T-helper 2 cell (primary cell): Measurements from ENCODE around the gene HJV.

Experiments
- DNase-seq, 5 experiments: peaks; one replicate each; pipeline versions ENCODE4 v3.0.0 to v3.0.0-alpha.2; 2012 to 2022

The HJV gene

DNA sequence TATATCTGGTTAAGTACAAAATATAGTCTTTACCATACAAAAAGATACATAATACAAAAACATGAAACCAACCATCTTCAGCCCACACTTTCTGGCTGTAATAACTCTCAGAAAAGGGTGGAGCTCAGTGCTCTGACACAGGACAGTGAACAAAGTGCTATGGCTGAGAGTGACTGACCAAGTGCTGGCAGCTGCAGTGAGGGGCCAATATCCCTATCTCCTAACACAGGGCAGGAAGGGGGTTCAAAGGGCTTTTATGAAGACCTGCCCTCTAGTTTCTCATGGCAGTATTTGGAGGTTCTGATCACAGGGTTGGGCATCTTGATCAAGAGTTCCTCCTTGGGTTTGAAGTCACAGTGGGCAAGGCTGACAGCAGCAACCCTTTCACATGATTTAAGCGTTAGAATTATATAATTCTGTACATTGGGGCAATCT, 29.0 kb downstream of the HJV start:
- peak in 1 of 5 experiments; percentile 28 for DNase-seq

DNA sequence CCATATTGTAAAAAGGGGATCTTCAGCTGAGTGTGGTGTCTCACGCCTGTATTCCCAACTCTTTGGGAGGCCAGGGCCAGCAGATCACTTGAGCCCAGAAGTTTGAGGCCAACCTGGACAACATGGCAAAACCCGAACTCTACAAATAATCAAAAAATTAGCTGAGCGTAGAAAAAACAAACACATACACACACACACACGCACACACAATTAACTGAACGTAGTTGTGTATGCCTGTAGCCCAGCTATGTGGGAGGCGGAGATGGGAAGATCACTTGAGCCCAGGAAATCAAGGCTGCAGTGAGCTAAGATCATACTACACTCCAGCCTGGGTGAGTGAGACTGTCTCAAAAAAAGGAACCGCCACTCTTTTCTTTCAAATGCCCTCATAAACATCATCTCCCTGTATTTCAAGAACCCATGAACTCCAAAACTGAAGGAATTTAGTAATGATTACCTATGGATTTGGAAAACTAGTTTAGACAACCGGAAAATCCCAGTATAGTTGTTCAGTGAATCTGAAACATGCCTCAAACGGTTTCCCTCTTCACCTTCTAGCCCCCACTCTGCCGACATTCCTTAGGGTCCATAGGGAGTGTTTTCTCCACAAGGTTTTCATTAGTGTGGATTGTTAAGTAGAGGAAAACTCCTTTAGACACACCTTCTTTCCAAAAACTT, 29.7 kb downstream of the HJV start:
- DNase-seq = peak in 1 of 5 experiments; percentile 58

DNA sequence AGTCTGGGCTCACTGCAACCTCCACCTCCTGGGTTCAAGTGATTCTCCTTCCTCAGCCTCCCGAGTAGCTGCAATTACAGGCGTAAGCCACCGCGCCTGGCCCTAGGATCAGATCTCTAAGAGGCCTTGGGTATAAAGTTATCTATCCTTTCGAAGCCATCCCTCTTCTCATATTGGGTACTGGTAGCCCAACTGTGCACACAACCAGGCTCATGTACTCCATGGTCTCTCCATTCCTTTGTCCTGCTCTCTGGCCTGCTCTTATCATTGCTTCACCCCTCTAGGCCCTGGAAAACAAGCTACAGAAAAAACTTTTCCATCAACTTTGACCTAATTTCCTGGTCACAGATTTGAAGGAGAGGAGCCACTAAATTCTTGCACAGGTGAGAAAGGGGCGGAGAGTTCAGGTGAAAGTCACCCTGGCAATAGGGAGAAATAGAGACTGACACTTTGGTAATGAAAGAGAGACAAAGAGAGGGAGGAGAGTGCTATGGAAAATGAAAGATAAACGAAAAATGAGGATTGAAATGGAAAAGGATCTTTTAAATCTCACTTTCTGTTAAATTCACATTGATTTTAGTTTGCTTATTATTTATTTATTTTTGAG, 31.2 kb downstream of the HJV start:
- DNase-seq = peak in 2 of 5 experiments; percentile 17 to 51

DNA sequence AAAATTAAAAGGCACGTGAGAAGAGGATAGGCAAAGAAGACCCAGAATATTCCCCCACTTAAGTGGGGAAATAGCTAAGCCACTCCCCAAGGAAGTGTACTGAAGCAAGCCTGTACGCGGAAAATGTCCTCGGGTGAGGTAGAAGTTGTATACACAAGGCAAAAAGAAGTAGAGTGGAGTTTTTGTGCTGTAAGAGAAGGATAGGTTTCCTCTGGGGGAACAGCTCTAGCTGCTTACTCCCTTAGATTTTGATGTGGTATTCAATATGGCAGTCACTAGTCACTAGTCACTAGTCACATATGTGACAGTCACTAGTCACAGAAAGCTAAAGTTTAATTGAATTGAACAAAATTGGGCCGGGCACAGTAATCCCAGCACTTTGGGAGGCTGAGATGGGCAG, 32.8 kb downstream of the HJV start:
- no peak for DNase-seq

DNA sequence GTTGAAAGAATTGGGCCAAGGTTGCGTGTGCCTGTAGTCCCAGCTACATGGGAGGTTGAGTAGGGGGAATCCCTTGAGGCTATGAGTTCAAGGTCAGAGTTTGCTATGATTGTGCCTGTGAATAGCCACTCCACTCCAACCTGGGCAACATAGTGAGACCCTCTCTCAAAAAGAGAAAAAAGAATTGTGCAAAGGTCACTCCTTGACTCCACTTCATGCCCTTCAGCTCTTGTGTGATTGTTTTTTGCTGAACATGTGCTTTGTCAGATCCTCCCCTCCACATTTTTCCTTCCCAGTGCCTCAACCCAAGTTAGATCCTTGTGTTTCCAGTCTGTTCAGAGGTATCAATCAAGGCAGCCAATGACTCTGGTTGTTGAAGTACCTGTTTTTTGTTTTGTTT, 33.6 kb downstream of the HJV start:
- DNase-seq = no peak

DNA sequence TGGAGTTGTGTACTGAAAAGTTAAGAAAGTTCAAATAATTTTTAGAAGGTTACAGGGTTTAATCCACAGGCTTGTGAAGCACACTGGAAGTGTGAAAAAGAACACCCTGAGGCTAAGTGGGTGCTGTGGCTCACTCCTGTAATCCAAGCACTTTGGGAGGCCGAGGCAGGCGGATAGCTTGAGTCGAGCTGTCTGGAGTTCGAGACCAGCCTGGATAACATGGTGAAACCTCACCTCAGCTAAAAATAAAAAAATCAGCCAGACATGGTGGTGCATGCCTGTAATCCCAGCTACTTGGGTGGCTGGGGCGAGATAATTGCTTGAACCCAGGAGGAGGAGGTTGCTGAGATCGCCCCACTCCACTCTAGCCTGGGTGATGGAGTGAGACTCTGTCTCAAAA, 35.0 kb downstream of the HJV start:
- no peak for DNase-seq

DNA sequence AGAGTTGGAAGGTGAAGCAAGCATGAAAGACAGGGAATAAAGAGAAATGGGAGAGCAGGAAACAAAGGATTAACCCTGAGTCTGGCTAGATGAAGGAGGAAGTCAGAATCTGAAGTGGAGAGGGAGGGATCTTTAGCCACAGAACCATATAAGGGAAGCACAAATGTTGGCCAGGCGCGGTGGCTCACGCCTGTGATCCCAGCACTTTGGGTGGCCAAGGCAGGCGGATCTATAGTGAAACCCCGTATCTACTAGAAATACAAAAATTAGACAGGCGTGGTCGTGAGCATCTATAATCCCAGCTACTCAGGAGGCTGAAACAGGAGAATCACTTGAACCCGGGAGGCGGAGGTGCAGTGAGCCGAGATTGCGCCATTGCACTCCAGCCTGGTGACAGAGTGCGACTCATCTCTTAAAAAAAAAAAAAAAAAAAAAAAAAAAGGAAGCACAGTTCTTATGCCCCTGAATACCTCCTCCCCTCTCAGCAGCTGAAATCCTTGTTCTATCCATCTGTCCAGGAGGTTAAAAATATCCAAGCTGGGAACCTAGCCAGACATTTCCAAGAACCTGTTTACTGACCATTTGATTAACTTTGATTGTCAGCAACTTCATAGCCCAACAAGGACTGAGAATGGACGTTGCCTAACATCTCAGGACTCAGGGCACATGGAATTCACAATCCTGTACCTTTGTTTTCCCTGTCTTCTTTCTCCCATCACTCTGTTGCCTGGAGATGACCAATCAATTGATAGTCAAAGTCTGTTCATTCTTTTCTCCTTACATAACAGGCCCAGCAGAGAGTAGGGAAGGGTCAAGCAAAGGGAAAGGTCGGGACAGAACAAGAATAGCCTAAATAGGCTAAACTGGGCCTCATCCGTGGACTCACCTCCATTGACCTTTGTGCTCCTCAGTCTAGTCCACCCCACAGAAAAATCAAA, 35.8 kb downstream of the HJV start:
- no peak for DNase-seq

DNA sequence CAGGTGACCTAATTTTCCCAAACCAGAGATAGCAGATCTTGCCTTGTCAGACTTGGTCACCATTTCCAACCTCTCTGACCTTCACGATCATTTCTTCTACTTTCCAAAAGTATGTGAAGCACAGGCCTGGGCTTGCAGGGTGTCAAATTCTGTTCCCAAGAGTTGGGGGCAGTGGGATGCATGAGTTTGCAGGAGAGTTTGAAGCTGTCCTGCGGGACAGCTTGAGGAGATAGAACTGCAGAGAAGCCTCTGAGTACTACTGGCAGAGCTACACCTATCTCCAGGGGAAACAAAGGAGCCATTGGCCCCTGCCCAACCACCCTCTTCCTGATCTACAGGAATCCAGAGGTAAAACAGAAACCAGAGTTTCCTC, 36.4 kb downstream of the HJV start:
- DNase-seq = no peak

DNA sequence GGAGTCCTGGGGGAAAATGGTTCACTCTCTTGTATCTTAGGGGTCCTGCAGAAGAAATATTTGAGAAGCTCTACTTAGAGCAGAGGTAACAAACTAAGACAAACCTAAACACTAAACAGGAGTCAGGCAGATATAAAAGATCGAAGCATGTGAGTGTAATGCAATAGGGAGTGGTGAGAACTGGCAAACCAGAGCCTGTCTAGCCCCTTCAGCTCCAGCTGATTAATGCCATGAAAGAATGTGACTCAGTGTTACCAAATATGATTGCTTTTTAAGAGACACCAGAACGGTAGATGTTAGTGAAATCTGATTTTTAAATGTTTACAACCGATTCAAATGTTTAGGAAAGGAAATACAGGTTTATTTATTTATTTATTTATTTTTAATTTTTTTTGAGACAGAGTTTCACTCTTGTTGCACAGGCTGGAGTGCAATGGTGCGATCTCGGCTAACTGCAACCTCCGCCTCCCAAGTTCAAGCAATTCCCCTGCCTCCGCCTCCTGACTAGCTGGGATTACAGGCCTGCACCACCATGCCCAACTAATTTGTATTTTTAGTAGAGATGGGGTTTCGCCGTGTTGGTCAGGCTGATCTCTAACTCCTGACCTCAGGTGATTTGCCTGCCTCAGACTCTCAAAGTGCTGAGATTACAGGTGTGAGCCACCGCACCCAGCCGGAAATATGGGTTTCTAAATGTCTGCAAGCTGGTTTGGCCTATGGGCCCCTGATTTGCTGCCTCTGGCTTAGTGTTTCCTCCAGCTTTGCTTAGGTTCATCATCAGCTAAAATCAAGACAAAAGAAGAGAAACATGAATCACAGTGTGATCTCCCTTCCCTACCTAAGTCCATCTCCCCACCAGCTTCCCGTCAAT, 37.3 kb downstream of the HJV start:
- peak in 2 of 5 experiments; percentile 62 to 69 for DNase-seq

DNA sequence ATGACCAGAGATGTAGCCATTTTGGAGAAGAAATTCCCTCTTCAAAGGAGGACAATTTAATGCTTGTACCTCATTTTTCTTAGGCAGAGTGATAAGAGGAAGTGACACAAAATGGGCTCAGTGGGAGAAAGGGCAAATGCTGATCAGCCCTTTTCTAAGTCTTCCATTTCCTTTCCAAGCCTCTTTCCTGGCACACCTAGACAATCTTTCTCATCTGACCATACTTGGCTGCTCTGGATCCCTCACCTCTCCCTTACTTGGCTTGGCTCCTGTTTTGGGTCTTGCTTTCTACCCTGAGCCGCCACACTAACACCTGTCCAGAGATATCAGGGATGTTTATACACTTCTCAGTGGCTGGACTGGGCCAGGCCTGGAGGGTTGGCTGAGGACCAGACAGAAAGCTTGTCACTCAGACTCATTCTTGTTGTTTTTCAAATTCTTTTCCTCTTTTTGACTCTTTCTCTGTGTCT, 38.3 kb downstream of the HJV start:
- no peak for DNase-seq

DNA sequence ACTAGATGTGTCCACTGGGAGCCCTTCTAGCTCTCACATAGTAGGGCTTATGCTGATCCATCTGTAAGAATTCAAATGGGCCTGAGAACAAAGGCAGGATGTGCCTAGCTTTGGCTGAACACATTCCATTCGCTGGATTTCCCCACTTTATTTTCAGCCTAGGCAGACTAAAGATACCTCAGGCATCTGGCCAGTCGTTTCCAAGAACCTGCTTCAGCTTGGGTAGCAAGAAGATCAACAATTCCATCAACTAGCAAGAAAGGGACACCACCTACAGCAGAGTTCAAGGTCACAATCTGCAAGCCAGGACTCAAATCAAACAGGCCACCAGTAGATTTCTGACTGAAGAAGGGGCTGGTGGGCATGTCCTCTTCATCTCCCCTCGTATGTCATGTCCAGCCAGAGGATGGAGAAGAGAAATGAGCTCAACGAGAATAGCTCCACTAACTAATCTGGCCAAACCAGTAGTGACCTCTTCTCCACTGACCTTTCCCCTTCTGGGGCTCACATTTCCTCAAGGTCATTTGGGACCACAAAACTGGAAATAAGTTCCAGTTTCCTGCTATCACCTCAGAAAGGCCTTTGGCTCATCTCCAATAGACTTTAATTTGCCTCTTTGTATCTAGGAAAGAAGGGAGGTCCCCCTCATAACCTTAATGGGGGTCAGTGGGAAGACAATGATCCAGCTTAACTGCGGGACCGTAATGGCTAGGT, 39.4 kb downstream of the HJV start:
- DNase-seq = no peak

DNA sequence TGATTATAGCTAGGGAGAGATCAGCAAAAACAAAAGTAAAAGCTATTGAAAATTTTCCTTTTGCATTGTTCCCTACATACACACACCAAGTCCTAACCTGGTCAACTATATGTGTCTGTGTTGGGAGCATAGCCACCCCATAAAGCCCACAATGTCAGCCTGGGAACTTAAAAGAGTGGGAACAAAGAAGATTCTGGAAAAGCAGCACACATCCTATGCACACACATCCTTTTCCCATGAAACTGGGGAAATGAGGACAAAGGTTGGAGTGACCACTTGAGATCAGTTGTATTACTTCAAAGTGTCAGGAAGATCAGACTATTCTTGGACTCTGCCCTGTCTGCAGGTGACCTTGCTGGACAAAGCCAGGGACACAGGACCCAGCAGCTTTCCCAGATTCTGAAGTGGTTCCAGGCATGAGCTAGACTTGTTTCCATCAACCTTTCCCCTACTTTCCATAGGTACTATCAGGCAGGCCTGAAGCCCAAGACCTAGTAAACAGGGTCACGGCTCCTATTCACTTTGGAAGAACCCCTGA, 41.0 kb downstream of the HJV start:
- no peak for DNase-seq

DNA sequence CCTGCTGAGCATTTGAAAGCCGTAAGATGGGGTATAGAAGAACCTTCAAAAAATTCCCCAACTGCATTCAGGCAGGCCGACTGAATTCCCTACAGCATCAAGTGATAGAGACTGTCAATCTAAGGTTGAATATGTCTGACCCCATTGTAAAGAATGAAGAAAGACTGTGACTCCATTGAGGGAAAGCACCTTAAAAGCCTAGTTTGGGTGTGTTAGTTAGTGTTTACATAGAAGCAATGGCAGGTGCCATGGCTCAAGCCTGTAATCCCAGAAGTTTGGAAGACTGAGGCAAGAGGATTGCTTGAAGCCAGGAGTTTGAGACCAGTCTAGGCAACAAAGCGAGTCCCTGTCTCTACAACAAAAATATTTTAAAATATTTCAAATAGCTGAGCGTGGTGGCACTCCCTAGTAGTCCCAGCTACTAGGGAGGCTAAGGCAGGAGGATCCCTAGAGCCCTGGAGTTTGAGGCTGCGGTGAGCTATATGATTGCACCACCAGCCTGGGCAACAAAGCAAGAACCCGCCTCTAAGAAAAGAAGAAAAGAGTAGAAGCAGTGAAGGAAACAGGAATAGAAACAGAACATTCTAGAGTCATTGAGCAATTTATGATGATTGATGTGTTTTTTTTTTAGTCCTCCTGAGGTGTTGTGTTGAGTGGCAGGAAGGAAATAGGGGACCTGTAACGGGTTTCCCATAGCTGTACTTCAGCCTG, 41.6 kb downstream of the HJV start:
- DNase-seq = peak in 2 of 5 experiments; percentile 60 to 72

DNA sequence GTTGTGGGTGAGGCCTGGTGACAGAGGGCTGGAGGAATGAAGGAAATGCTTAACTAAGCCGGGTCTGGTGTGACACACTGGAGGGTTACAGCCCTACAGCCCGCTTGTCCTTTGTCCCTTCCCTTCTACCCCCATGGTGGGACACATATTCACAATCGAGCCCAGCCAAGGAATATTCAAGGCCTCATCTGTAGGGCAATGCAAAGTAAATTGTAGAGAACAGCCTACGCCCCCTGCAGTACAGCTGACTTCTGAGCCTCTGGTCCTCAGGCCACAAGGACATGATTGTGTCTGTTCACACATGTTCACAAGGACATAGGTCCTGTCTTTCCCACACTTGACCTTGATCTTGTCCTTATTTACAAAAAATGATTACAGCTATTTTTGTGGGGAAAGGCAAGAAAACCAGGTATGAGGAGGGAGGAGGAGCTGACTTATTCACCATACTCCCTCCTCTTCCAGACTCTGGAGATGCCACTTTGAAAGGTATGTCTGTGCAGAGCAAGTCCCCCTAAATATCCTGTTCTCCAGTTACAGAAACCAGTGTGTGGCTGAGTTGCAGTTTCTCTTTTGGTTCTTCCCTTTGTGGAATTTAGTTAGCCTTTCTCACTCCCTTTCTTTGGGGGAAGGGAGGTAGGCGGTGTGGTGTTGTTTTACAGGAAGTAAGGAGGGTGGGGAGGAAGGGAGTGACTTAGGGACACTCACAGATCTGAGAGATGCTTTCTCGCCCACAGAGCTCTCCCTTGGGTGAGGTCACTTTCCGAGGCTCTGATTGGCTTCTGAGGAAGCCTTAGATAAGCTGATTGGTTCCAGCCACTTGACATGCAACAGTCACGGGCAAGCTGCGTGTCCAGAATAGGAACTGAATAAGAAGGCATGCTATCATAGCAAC, 42.4 kb downstream of the HJV start:
- peak in 4 of 5 experiments; percentile 60 to 97 (median 68) for DNase-seq

DNA sequence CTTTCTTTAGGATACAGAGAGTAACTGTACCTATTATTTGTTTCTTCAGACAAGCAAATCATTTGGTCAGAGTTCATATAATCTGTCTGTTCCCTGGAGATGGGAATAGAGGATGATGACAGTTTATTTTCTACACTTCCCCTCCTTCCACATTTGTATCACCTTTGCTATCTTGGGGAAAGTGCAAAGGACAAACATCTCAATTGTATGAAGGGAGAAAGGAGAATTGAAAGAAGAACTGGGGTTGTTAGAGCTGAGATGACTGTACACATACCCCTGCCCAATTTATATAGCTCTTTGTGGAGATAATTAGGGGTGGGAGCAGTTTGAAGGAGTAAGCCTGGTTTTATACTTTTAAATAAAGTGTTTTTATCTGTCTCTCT, 43.1 kb downstream of the HJV start:
- DNase-seq = no peak

DNA sequence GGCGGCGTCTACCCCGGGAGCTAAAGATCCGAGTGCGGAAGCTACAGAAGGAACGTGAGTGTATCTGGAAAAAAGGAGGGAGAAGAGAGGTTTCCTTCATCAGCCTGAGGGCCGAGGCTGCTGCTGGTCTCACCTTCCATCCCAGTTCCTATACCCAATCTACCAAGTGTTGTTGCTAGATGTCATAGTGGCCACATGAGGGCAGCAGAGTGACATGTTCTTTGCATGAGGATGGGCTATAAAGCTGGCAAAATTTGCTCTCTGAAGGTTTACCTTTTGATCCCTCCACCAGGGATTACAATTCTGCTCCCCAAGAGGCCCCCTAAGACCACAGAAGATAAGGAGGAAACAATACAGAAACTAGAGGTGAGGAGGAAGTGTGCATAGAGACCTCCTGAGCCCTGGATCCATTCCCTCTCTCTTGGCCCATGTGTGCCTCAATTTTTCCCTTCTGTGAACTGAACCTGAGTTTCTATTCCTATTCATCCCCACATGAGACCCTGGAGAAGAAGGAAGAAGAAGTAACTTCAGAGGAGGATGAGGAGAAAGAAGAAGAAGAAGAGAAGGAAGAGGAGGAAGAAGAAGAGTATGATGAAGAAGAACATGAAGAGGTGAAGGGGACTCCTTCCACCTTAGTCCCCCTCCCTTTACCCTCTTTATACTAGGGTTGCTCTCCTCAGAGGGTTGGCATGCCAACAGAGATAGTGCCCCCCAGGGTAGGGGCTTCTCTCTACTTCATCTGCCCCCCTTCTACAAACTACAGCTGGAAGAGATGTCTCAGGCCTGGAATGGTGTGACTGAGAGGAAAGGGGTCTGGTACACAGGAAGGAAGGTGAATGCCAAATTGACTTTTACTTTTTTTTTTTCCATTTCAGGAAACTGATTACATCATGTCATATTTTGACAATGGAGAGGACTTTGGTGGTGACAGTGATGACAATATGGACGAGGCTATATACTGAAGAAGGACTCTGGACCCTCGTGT, 43.8 kb downstream of the HJV start:
- DNase-seq = peak in 4 of 5 experiments; percentile 43 to 89 (median 64)

DNA sequence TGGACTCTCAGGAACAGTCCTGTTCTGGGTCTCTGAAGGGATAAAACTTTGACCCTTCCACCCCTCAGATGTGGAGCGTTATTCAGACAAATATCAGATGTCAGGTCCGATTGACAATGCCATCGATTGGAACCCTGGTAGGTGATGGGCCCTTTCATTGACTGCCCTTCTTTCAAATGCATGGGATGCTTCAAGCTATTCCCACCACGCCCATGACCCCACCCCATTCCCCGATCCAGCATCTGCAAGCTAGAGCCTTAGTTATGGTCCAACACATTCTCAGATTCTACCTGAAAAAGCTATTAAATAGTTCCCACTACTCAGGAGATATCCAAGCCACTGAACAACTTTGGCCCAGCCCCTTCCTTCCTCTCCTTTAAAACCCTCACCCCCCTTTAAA, 44.5 kb downstream of the HJV start:
- no peak for DNase-seq

DNA sequence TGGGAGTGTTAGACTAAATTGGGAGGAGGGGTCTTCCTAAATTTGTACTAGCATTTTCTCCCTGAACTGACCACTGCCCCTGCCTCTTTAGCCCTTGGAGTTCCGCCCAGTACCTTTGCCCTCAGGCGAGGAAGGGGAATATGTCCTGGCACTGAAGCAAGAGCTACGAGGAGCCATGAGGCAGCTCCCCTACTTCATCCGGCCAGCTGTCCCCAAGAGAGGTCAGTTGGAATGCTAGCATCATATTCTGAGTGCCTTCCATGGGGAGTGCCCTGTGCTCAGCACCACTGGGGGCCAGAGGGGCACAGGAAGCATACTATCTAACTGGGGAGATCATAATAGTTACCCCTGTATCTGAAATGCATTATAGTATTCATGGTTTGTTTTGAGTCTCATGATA, 46.3 kb downstream of the HJV start:
- no peak for DNase-seq
